GM18951 (cell line): ENCODE data around the gene INAFM1.

Experiments used
- POLR2A ChIP-seq: IDR thresholded peaks from 4 replicates; pipeline ENCODE4 v1.6.1; 2011; ENCODE audit warnings: mild to moderate bottlenecking; ENCODE audit not compliant: insufficient read length, insufficient read depth; ENCODE audit errors: extremely low read depth
- in situ Hi-C: fragments of 300-500 bp; cut with MboI; formaldehyde crosslinking; loops from one replicate; pipeline ENCODE4 v1.12.0; 2022; ENCODE audit warnings: low sequenced_read_pairs, mixed read lengths, inconsistent platforms; ENCODE audit not compliant: unreplicated experiment

The INAFM1 gene

DNA sequence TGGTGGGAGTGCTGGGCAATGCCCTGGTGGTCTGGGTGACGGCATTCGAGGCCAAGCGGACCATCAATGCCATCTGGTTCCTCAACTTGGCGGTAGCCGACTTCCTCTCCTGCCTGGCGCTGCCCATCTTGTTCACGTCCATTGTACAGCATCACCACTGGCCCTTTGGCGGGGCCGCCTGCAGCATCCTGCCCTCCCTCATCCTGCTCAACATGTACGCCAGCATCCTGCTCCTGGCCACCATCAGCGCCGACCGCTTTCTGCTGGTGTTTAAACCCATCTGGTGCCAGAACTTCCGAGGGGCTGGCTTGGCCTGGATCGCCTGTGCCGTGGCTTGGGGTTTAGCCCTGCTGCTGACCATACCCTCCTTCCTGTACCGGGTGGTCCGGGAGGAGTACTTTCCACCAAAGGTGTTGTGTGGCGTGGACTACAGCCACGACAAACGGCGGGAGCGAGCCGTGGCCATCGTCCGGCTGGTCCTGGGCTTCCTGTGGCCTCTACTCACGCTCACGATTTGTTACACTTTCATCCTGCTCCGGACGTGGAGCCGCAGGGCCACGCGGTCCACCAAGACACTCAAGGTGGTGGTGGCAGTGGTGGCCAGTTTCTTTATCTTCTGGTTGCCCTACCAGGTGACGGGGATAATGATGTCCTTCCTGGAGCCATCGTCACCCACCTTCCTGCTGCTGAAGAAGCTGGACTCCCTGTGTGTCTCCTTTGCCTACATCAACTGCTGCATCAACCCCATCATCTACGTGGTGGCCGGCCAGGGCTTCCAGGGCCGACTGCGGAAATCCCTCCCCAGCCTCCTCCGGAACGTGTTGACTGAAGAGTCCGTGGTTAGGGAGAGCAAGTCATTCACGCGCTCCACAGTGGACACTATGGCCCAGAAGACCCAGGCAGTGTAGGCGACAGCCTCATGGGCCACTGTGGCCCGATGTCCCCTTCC is 45.5 kb downstream of the INAFM1 start:
- in situ Hi-C loops: no loop called here
- TF ChIP-seq POLR2A: no peak

DNA sequence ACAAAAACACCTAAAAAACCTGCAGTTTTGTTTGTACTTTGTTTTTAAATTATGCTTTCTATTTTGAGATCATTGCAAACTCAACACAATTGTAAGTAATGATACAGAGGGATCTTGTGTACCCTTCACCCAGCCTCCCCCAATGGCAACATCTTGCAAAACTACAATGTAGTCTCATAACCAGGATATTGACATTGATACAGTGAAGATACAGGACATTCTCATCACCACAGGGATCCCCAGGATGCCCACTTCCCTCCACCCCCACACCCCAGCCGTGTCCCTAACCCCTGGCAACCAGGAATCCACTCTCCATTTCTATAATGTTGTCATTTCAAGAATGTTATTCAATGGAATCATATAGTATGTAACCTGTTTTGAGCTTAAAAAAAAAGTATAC is 46.9 kb downstream of the INAFM1 start:
- TF ChIP-seq POLR2A: no peak
- in situ Hi-C loops: no loop called here

DNA sequence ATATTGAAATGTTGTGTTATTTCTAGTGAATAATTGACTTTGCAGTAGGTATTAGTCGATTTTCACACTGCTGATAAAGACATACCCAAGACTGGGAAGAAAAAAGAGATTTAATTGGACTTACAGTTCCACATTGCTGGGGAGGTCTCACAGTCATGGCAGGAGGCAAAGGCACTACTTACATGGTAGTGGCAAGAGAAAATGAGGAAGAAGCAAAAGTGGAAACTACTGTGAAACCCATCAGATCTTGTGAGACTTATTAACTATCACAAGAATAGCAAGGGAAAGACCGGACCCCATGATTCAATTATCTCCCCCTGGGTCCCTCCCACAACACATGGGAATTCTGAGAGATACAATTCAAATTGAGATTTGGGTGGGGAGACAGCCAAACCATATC is 47.4 kb downstream of the INAFM1 start:
- in situ Hi-C loops: no loop called here
- no peak for TF ChIP-seq POLR2A

- TF ChIP-seq POLR2A: no peak
- in situ Hi-C loops: no loop called here
These were observed 48.7 kb downstream of the INAFM1 start for GRCh38 chr19:47323409-47323808.

DNA sequence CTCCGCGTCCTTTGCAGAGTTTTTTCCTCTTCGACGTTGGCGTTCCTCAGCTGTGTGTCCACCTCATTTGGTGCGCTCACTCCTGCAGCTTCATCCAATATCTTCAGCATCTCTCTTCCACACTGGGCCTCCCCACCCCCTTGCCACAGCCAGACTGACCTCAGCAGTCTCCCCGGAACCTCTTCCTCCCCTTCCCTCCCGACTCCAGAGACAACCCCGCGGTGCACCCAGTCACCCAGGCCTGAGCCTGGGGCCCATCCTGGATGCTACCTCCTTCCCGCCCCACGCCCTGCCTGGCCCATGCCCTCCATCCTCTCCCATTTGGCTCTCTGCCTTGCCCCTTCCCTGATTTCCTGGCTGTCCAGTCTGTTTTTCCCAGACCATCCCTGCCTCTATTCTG is 49.2 kb downstream of the INAFM1 start:
- TF ChIP-seq POLR2A: no peak
- in situ Hi-C loops: no loop called here

GRCh38 chr19:47324502-47324901 is 49.8 kb downstream of the INAFM1 start:
- in situ Hi-C loops: no loop called here
- TF ChIP-seq POLR2A: no peak
